CD4-positive, alpha-beta memory T cell (primary cell): ENCODE results near the gene TLX2. TPM values are rescaled to one million over a fixed set of nuclear protein-coding genes. Genes with fewer than 3 reads are reported as not detected.

Experiments used
- CTCF ChIA-PET: fragments of 350-600 bp; sonication (Branson Sonifier 250); formaldehyde crosslinking; loops from one replicate; lab custom pipeline; 2021; ENCODE audit warnings: inconsistent platforms; ENCODE audit not compliant: partially characterized antibody; lab: Charles Lee
- POLR2A ChIA-PET: fragments of 350-600 bp; sonication (Branson Sonifier 250); formaldehyde crosslinking; loops from one replicate; lab custom pipeline; 2021; ENCODE audit not compliant: partially characterized antibody; lab: Charles Lee
- DNase-seq, 5 donors: peaks; one replicate each; pipeline versions ENCODE4 v3.0.0 to v3.0.0-alpha.2; 2020 to 2022; ENCODE audit warnings: mixed read lengths in 1 of 5
- H3K27ac ChIP-seq: one replicate; pipeline ENCODE4 v1.7.0; 2013; ENCODE audit warnings: low read depth, low read length
- H3K27me3 ChIP-seq: 2 replicates; pipeline ENCODE4 v1.7.0; 2013; ENCODE audit warnings: mild to moderate bottlenecking, low read length, moderate library complexity; ENCODE audit not compliant: insufficient read depth
- H3K36me3 ChIP-seq: 2 replicates; pipeline ENCODE4 v1.7.0; 2013; ENCODE audit warnings: mild to moderate bottlenecking, low read length, moderate library complexity; ENCODE audit not compliant: insufficient read depth
- H3K4me1 ChIP-seq: 2 replicates; pipeline ENCODE4 v1.7.0; 2013; ENCODE audit warnings: mild to moderate bottlenecking, low read length, moderate library complexity; ENCODE audit not compliant: insufficient read depth
- H3K4me3 ChIP-seq, 2 donors: one replicate each; pipeline ENCODE4 v1.7.0; 2013; ENCODE audit warnings: low read length in 2 of 2, mild to moderate bottlenecking in 1 of 2
- H3K9me3 ChIP-seq, 2 donors: one replicate each; pipeline ENCODE4 v1.7.0; 2013; ENCODE audit warnings: low read length in 2 of 2, control low read depth in 1 of 2; ENCODE audit not compliant: control insufficient read depth in 1 of 2
- H3K27ac Mint-ChIP-seq, 7 donors: one replicate each; pipeline ENCODE4 v1.8.0; 2020 to 2021; ENCODE audit warnings: mixed read lengths in 7 of 7, mild to moderate bottlenecking in 6 of 7, inconsistent platforms in 3 of 7, moderate library complexity in 3 of 7
- H3K27me3 Mint-ChIP-seq, 2 donors: one replicate each; pipeline ENCODE4 v1.8.0; 2020 to 2021; ENCODE audit warnings: mixed read lengths in 2 of 2
- H3K36me3 Mint-ChIP-seq, 2 donors: one replicate each; pipeline ENCODE4 v1.8.0; 2020 to 2021; ENCODE audit warnings: mixed read lengths in 2 of 2, inconsistent platforms in 1 of 2, mild to moderate bottlenecking in 1 of 2
- H3K4me1 Mint-ChIP-seq, 4 donors: one replicate each; pipeline ENCODE4 v1.8.0; 2020 to 2021; ENCODE audit warnings: mixed read lengths in 4 of 4, mild to moderate bottlenecking in 1 of 4
- H3K4me3 Mint-ChIP-seq, 8 donors: one replicate each; pipeline ENCODE4 v1.8.0; 2020 to 2021; ENCODE audit warnings: mixed read lengths in 8 of 8, mild to moderate bottlenecking in 7 of 8, moderate library complexity in 6 of 8, inconsistent platforms in 3 of 8
- H3K9me3 Mint-ChIP-seq, 8 donors: one replicate each; pipeline ENCODE4 v1.8.0; 2020 to 2021; ENCODE audit warnings: mixed read lengths in 8 of 8, mild to moderate bottlenecking in 5 of 8, inconsistent platforms in 3 of 8, moderate library complexity in 1 of 8
- intact Hi-C: fragments of 100-400 bp; cut with micrococcal nuclease; formaldehyde crosslinking; loops from one replicate; pipeline ENCODE4 v1.15.1; 2023
- polyA plus RNA-seq, 2 donors: library from polyadenylated mRNA; unstranded; fragments of 300-500 nt; fragmentation: Illumina TruSeq; gene quantifications; one replicate each; pipeline ENCODE4 v1.2.3, GENCODE V29; 2021
- total RNA-seq, 2 experiments: library from RNA; stranded (reverse); gene quantifications; one replicate each; pipeline ENCODE4 v1.2.3, GENCODE V29; 2021

The TLX2 gene
- total and polyA plus RNA-seq, 4 experiments from 2014 or later: 0.14 to 0.53 (median 0.43) TPM

- H3K4me1 Mint-ChIP-seq: peaks cover 6 to 36% (median 18%) of the 10 kb centered on the region in 4 donors
- intact Hi-C loops: no loop called here
- no peaks in the 10 kb centered on the region for H3K9me3 ChIP-seq
- POLR2A ChIA-PET: interaction anchor here (0.6 to 2.7 kb wide), 11 partner anchors 9 to 58 kb away, joined by 3 to 20 read pairs (median 4); partner anchors contain the start of genes AUP1, DQX1, HTRA2 and LBX2
- H3K9me3 Mint-ChIP-seq: peaks cover 0 to 4% (median 0%) of the 10 kb centered on the region in 8 donors
- H3K27ac ChIP-seq: no peak overlapping the region
- H3K36me3 Mint-ChIP-seq: no peaks in the 10 kb centered on the region
- peaks cover 40 to 53% of the 10 kb centered on the region in 2 donors for H3K27me3 Mint-ChIP-seq
- H3K4me1 ChIP-seq: peaks cover 35% of the 10 kb centered on the region
- H3K36me3 ChIP-seq: no peaks in the 10 kb centered on the region
- peak; percentile 71 to 76 (median 73) for DNase-seq
- CTCF ChIA-PET: interaction anchor here (2.6 kb wide), 1 partner anchor 33 kb away, joined by 8 read pairs; the partner anchor contains the start of genes CCDC142 and TTC31
- H3K27ac Mint-ChIP-seq: no peak overlapping the region
- peaks cover 35% of the 10 kb centered on the region for H3K27me3 ChIP-seq
- peak overlapping the region; percentile 71 to 87 (median 83) for H3K4me3 Mint-ChIP-seq
- H3K4me3 ChIP-seq: peak overlapping the region in 1 of 2 donors; percentile 53
Observed at GRCh38 chr2:74515981-74516633, 1.9 kb downstream of the TLX2 start.

GRCh38 chr2:74516650-74517049 lies 2.4 kb downstream of the TLX2 start:
- Histone ChIP-seq H3K27me3 (peaks cover 35% of the 10 kb centered on the region), H3K36me3 (no peaks in the 10 kb centered on the region), H3K4me3 (peak overlapping the region in 1 of 2 donors; percentile 53), H3K4me1 (peaks cover 35% of the 10 kb centered on the region), H3K27ac (no peak overlapping the region), H3K9me3 (no peaks in the 10 kb centered on the region)
- POLR2A ChIA-PET: interaction anchor here (0.6 to 2.7 kb wide), 9 partner anchors 10 to 59 kb away, joined by 3 to 20 read pairs (median 4); partner anchors contain the start of genes AUP1, DQX1, HTRA2 and LBX2
- CTCF ChIA-PET: interaction anchor here (1.4 to 2.6 kb wide), 2 partner anchors 34 to 71 kb away, joined by 3 to 8 read pairs; partner anchors contain the start of genes CCDC142 and TTC31
- intact Hi-C loops: no loop called here
- Mint-ChIP-seq H3K4me1 (peaks cover 6 to 36% (median 18%) of the 10 kb centered on the region in 4 donors), H3K9me3 (peaks cover 0 to 4% (median 0%) of the 10 kb centered on the region in 8 donors), H3K27me3 (peaks cover 40 to 54% of the 10 kb centered on the region in 2 donors), H3K27ac (peak overlapping the region in 1 of 7 donors; percentile 72), H3K36me3 (no peaks in the 10 kb centered on the region), H3K4me3 (peak overlapping the region; percentile 71 to 87 (median 83))
- DNase-seq: no peak

GRCh38 chr2:74522516-74522915 lies 8.3 kb downstream of the TLX2 start:
- no peak for DNase-seq
- Histone ChIP-seq H3K27me3 (peaks cover 8% of the 10 kb centered on the region), H3K9me3 (no peaks in the 10 kb centered on the region), H3K27ac (no peak overlapping the region), H3K4me1 (no peaks in the 10 kb centered on the region), H3K36me3 (peaks cover 13% of the 10 kb centered on the region), H3K4me3 (no peak overlapping the region)
- ChIA-PET CTCF (interaction anchor here (1.3 to 1.5 kb wide), 2 partner anchors 14 to 18 kb away, joined by 3 read pairs; no protein-coding TSS in a partner anchor), POLR2A (interaction anchor here (1.1 to 1.4 kb wide), 2 partner anchors 58 to 68 kb away, joined by 3 to 4 read pairs; partner anchors contain the start of gene INO80B)
- Mint-ChIP-seq H3K9me3 (peaks cover 0 to 3% (median 0%) of the 10 kb centered on the region in 8 donors), H3K4me3 (no peak overlapping the region), H3K27me3 (peaks cover 26 to 30% of the 10 kb centered on the region in 2 donors), H3K4me1 (peaks cover 0 to 9% (median 6%) of the 10 kb centered on the region in 4 donors), H3K27ac (no peak overlapping the region), H3K36me3 (peaks cover 17 to 19% of the 10 kb centered on the region in 2 donors)
- intact Hi-C loops: no loop called here

GRCh38 chr2:74524005-74524404 lies 9.8 kb downstream of the TLX2 start:
- H3K4me1 ChIP-seq: peaks cover 12% of the 10 kb centered on the region
- POLR2A ChIA-PET: interaction anchor here (1.0 kb wide), 1 partner anchor 10 kb away, joined by 4 read pairs; the partner anchor contains the start of gene TLX2
- CTCF ChIA-PET: interaction anchor here (1.0 to 1.4 kb wide), 2 partner anchors 15 to 21 kb away, joined by 3 to 4 read pairs; no protein-coding TSS in a partner anchor

GRCh38 chr2:74524955-74525716 lies 10.9 kb downstream of the TLX2 start:
- intact Hi-C loops: no loop called here
- H3K4me1 ChIP-seq: peaks cover 15% of the 10 kb centered on the region
- no peaks in the 10 kb centered on the region for H3K27me3 ChIP-seq
- H3K4me3 Mint-ChIP-seq: no peak overlapping the region
- H3K27ac Mint-ChIP-seq: no peak overlapping the region
- H3K27me3 Mint-ChIP-seq: peaks cover 5 to 8% of the 10 kb centered on the region in 2 donors
- H3K4me1 Mint-ChIP-seq: peaks cover 5 to 26% (median 19%) of the 10 kb centered on the region in 4 donors
- H3K36me3 Mint-ChIP-seq: peaks cover 26 to 35% of the 10 kb centered on the region in 2 donors
- H3K4me3 ChIP-seq: no peak overlapping the region
- DNase-seq: no peak
- CTCF ChIA-PET: interaction anchor here (1.3 to 1.4 kb wide), 2 partner anchors 11 to 42 kb away, joined by 3 to 7 read pairs; partner anchors contain the start of genes CCDC142, TLX2 and TTC31
- POLR2A ChIA-PET: interaction anchor here (2.1 to 2.8 kb wide), 3 partner anchors 10 to 21 kb away, joined by 7 to 12 read pairs (median 8); partner anchors contain the start of genes PCGF1 and TLX2
- H3K9me3 ChIP-seq: no peaks in the 10 kb centered on the region
- no peak overlapping the region for H3K27ac ChIP-seq
- peaks cover 19% of the 10 kb centered on the region for H3K36me3 ChIP-seq
- peaks cover 0 to 2% (median 0%) of the 10 kb centered on the region in 8 donors for H3K9me3 Mint-ChIP-seq

More at GRCh38 chr2:74524005-74524404, 9.8 kb downstream of the TLX2 start:
- Histone ChIP-seq H3K4me3 (no peak overlapping the region), H3K9me3 (no peaks in the 10 kb centered on the region), H3K27ac (no peak overlapping the region), H3K27me3 (no peaks in the 10 kb centered on the region), H3K36me3 (peaks cover 19% of the 10 kb centered on the region)
- H3K27me3 Mint-ChIP-seq: peaks cover 13 to 19% of the 10 kb centered on the region in 2 donors
- H3K27ac Mint-ChIP-seq: peak overlapping the region in 1 of 7 donors; percentile 26
- H3K9me3 Mint-ChIP-seq: peaks cover 0 to 3% (median 0%) of the 10 kb centered on the region in 8 donors
- intact Hi-C loops: no loop called here
- H3K4me3 Mint-ChIP-seq: no peak overlapping the region
- peaks cover 5 to 23% (median 17%) of the 10 kb centered on the region in 4 donors for H3K4me1 Mint-ChIP-seq
- peaks cover 26 to 29% of the 10 kb centered on the region in 2 donors for H3K36me3 Mint-ChIP-seq
- DNase-seq: no peak

- ChIA-PET CTCF (interaction anchor here (1.3 to 1.6 kb wide), 3 partner anchors 11 to 702 kb away, joined by 3 to 7 read pairs (median 3); partner anchors contain the start of genes CCDC142, TLX2 and TTC31), POLR2A (interaction anchor here (0.8 to 2.8 kb wide), 10 partner anchors 10 to 105 kb away, joined by 3 to 12 read pairs (median 6); partner anchors contain the start of genes C2orf81, CCDC142, MRPL53 and PCGF1)
- intact Hi-C loops: no loop called here
- H3K4me1 ChIP-seq: peaks cover 20% of the 10 kb centered on the region
- no peaks in the 10 kb centered on the region for H3K27me3 ChIP-seq
- H3K9me3 ChIP-seq: no peaks in the 10 kb centered on the region
- Mint-ChIP-seq H3K9me3 (no peaks in the 10 kb centered on the region), H3K36me3 (peaks cover 26 to 38% of the 10 kb centered on the region in 2 donors), H3K4me1 (peaks cover 11 to 33% (median 25%) of the 10 kb centered on the region in 4 donors), H3K27ac (peak within 1 kb of the TSS in 5 of 7 donors; percentile 12 to 62 (median 52)), H3K27me3 (peaks cover 2 to 4% of the 10 kb centered on the region in 2 donors), H3K4me3 (peak within 1 kb of the TSS in 5 of 8 donors; percentile 1 to 57 (median 39))
- H3K36me3 ChIP-seq: peaks cover 19% of the 10 kb centered on the region
- DNase-seq: peak in 1 of 5 donors; percentile 39
- no peak within 1 kb of the TSS for H3K4me3 ChIP-seq
- H3K27ac ChIP-seq: no peak within 1 kb of the TSS
Observed at GRCh38 chr2:74525717-74526648, 11.7 kb downstream of the TLX2 start, which contains the start of gene DQX1. Gene DQX1, minus strand, starts transcription at chr2:74526231. Its CDS starts 502 bp downstream, at chr2:74525729.
